HG02885 (cell line): ENCODE results near the gene C6orf89.
"Not testable (repeated sequence)": the region's sequence is repeated elsewhere in the genome, so short reads cannot be mapped to it uniquely, and the experiment has no call there.

Source experiments
- ATAC-seq: cut with Tn5 transposase; IDR thresholded peaks from one replicate; pipeline ENCODE4 v1.9.1; 2021; ENCODE audit warnings: mild to moderate bottlenecking; ENCODE audit not compliant: unreplicated experiment, poor library complexity

The C6orf89 gene

GRCh38 chr6:36886950-36887618, 1.3 kb downstream of the C6orf89 start:
- ATAC-seq = no peak

GRCh38 chr6:36888115-36888643, 2.4 kb downstream of the C6orf89 start:
- ATAC-seq = no peak

- no peak for ATAC-seq
These were observed 3.1 kb downstream of the C6orf89 start for GRCh38 chr6:36888654-36889481.

GRCh38 chr6:36890112-36890663, 4.4 kb downstream of the C6orf89 start:
- no peak for ATAC-seq

GRCh38 chr6:36891153-36891552, 5.4 kb downstream of the C6orf89 start:
- not testable (repeated sequence) for ATAC-seq

- no peak for ATAC-seq
These were observed 8.5 kb downstream of the C6orf89 start for GRCh38 chr6:36893976-36894932.

- ATAC-seq = no peak
These were observed 11.9 kb downstream of the C6orf89 start for GRCh38 chr6:36897609-36898008.

GRCh38 chr6:36904114-36904513, 18.4 kb downstream of the C6orf89 start:
- no peak for ATAC-seq

- ATAC-seq = no peak
These were observed 19.2 kb downstream of the C6orf89 start for GRCh38 chr6:36904851-36905393.

- ATAC-seq = no peak
These were observed 21.0 kb downstream of the C6orf89 start for GRCh38 chr6:36906539-36907325.

- no peak for ATAC-seq
These were observed 22.0 kb downstream of the C6orf89 start for GRCh38 chr6:36907781-36908180.

- no peak for ATAC-seq
These were observed 23.0 kb downstream of the C6orf89 start for GRCh38 chr6:36908747-36909146.

- ATAC-seq = no peak
These were observed 26.3 kb downstream of the C6orf89 start for GRCh38 chr6:36912030-36912454.

- ATAC-seq = peak; percentile 84
These were observed 26.8 kb downstream of the C6orf89 start for GRCh38 chr6:36912586-36912985.

- ATAC-seq = no peak
These were observed 27.3 kb downstream of the C6orf89 start for GRCh38 chr6:36913082-36913481.

GRCh38 chr6:36914227-36914794, 28.6 kb downstream of the C6orf89 start:
- ATAC-seq = no peak

GRCh38 chr6:36915599-36915998, 29.8 kb downstream of the C6orf89 start:
- ATAC-seq = no peak

GRCh38 chr6:36916126-36916525, 30.4 kb downstream of the C6orf89 start:
- ATAC-seq = no peak
